Measurements from ENCODE around the gene ADCYAP1R1.

Gene ADCYAP1R1
- 0 reads per million in 3 experiments for total RNA-seq

GRCh38 chr7:31051598-31052486 is at the start of gene ADCYAP1R1:
ADCYAP1R1 (plus strand) TSS chr7:31052308; CDS start chr7:31063265, 10,957 bp downstream.
- no peak for DNase-seq

GRCh38 chr7:31003097-31003496 is 49.0 kb upstream of the ADCYAP1R1 start:
- no peak for DNase-seq

GRCh38 chr7:31003721-31004120 is 48.4 kb upstream of the ADCYAP1R1 start:
- DNase-seq = no peak

GRCh38 chr7:31004393-31004792 is 47.7 kb upstream of the ADCYAP1R1 start:
- no peak for DNase-seq

- DNase-seq = no peak
These were observed 45.3 kb upstream of the ADCYAP1R1 start for GRCh38 chr7:31006857-31007256.

GRCh38 chr7:31007634-31008033 is 44.5 kb upstream of the ADCYAP1R1 start:
- DNase-seq = no peak

- DNase-seq = no peak
These were observed 37.3 kb upstream of the ADCYAP1R1 start for GRCh38 chr7:31014826-31015225.

- DNase-seq = peak; percentile 5
These were observed 35.0 kb upstream of the ADCYAP1R1 start for GRCh38 chr7:31017032-31017675.

- no peak for DNase-seq
These were observed 34.4 kb upstream of the ADCYAP1R1 start for GRCh38 chr7:31017721-31018120.

- DNase-seq = no peak
These were observed 32.6 kb upstream of the ADCYAP1R1 start for GRCh38 chr7:31019509-31019908.

- DNase-seq = no peak
These were observed 31.9 kb upstream of the ADCYAP1R1 start for GRCh38 chr7:31020161-31020560.

- DNase-seq = no peak
These were observed 31.5 kb upstream of the ADCYAP1R1 start for GRCh38 chr7:31020652-31021051.

- DNase-seq = no peak
These were observed 30.0 kb upstream of the ADCYAP1R1 start for GRCh38 chr7:31022117-31022516.

GRCh38 chr7:31022726-31023125 is 29.4 kb upstream of the ADCYAP1R1 start:
- no peak for DNase-seq

GRCh38 chr7:31023877-31024276 is 28.2 kb upstream of the ADCYAP1R1 start:
- DNase-seq = peak; percentile 49

- no peak for DNase-seq
These were observed 24.7 kb upstream of the ADCYAP1R1 start for GRCh38 chr7:31027161-31027965.

GRCh38 chr7:31028006-31028405 is 24.1 kb upstream of the ADCYAP1R1 start:
- DNase-seq = no peak

- DNase-seq = no peak
These were observed 23.6 kb upstream of the ADCYAP1R1 start for GRCh38 chr7:31028417-31028992.

- no peak for DNase-seq
These were observed 22.7 kb upstream of the ADCYAP1R1 start for GRCh38 chr7:31029251-31030042.

GRCh38 chr7:31033674-31034300 is 18.3 kb upstream of the ADCYAP1R1 start:
- no peak for DNase-seq

GRCh38 chr7:31036924-31037323 is 15.2 kb upstream of the ADCYAP1R1 start:
- DNase-seq = no peak
